ENCODE data around the gene NEAT1.
A peak's percentile ranks its signal among the peaks of the same experiment; 100 is the strongest.

GRCh38 chr11:65493367-65494176 is 71.0 kb downstream of the NEAT1 start:
- no peak for TF ChIP-seq NR3C1 (CRISPR knock-in tag; IDR thresholded peaks at IDR 0.05)
- TF ChIP-seq MTF1 (CRISPR knock-in tag; IDR thresholded peaks at IDR 0.05; ENCODE audit: borderline replicate concordance), result no peak
- TF ChIP-seq POLR2AphosphoS5 (IDR thresholded peaks at IDR 0.05; ENCODE audit: control insufficient read depth, insufficient read depth, low read depth, low read length), result 0 out of 2 replicates have a peak, but pooled peaks have one; percentile 28
- no peak for TF ChIP-seq ZBTB2 (IDR thresholded peaks at IDR 0.05)
- TF ChIP-seq CHD2 (IDR thresholded peaks at IDR 0.05; ENCODE audit: low read depth, low read length), result no peak
- no peak for TF ChIP-seq HMGXB4 (CRISPR knock-in tag; IDR thresholded peaks at IDR 0.05)
- TF ChIP-seq ZBTB5 (IDR thresholded peaks at IDR 0.05), result peak; percentile 43
- TF ChIP-seq MLX (CRISPR knock-in tag; conservative IDR thresholded peaks at IDR 0.05), result no peak

Measured in K562 (cell line).